ENCODE results near the gene CGRRF1.

The CGRRF1 gene

GRCh38 chr14:54577977-54578376 lies 68.3 kb downstream of the CGRRF1 start:
- peak; percentile 12 for DNase-seq (ENCODE audit: low spot score)

DNA sequence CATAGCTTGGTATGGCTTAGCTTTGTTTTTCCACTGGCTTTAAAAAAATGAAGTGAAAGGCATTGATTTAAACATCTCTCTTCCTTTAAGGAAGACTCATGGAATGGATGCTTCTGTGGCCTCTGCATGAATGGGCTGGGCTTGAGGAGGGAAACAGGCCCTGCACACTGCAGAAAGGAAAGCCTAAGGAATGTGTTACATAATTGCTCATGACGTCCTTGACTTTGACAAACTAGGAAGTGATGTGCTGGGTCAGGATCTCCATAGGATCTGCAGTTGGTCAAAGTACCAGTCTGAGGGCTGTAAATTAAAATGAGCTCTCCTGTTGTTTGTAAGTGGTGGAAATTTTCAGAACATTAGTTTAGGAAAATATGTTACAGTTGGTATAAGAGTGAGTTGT lies 69.9 kb downstream of the CGRRF1 start:
- no peak for DNase-seq (ENCODE audit: low spot score)

- no peak for DNase-seq (ENCODE audit: low spot score)
These were observed 71.2 kb downstream of the CGRRF1 start for GRCh38 chr14:54580933-54581332.

DNA sequence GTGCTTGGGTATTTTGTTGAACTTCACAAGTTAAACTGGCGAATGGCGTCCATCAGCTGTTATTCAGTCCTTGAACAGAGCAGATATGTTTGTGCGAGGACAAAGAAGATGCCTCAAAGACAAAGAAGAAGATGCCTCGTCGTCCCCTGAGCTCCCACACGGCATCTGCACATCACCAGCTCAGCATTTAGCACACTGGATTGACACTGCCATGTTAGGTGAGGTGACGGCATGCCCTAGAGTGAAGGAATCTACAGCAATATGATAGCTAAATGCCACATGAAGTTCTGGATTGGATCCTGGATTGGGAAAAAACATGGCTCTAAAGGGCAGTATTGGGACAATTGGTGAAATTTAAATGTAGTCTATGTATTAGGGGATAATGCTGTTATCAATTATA lies 72.6 kb downstream of the CGRRF1 start:
- no peak for DNase-seq (ENCODE audit: low spot score)

- no peak for DNase-seq (ENCODE audit: low spot score)
These were observed 74.4 kb downstream of the CGRRF1 start for GRCh38 chr14:54584097-54584496.

- DNase-seq (ENCODE audit: low spot score): no peak
These were observed 75.5 kb downstream of the CGRRF1 start for GRCh38 chr14:54585214-54585613.
